T-helper 1 cell treated with Interleukin-12 subunit alpha and Interleukin-12 subunit beta and Interleukin-4 antibody, amounts not matched to agents 30 μg/mL and 1 μg/mL, for 36 hours (primary cell): ENCODE results near the gene WDR27.

Experiments
- H3K27ac Mint-ChIP-seq: one replicate; pipeline ENCODE4 v1.8.0; 2021; ENCODE audit warnings: mild to moderate bottlenecking, mixed read lengths
- H3K27me3 Mint-ChIP-seq: one replicate; pipeline ENCODE4 v1.8.0; 2021; ENCODE audit warnings: low read depth, mixed read lengths
- H3K36me3 Mint-ChIP-seq: one replicate; pipeline ENCODE4 v1.8.0; 2021; ENCODE audit warnings: low read depth, mixed read lengths
- H3K4me1 Mint-ChIP-seq: one replicate; pipeline ENCODE4 v1.8.0; 2021; ENCODE audit warnings: low read depth, mixed read lengths
- H3K4me3 Mint-ChIP-seq: one replicate; pipeline ENCODE4 v1.8.0; 2021; ENCODE audit warnings: mild to moderate bottlenecking, moderate library complexity, mixed read lengths
- H3K9me3 Mint-ChIP-seq: one replicate; pipeline ENCODE4 v1.8.0; 2021; ENCODE audit warnings: mixed read lengths

WDR27 gene

GRCh38 chr6:169590376-169590939 is 111.4 kb downstream of the WDR27 start:
- Mint-ChIP-seq H3K27ac (no peak overlapping the region), H3K4me1 (peaks cover 13% of the 10 kb centered on the region)

DNA sequence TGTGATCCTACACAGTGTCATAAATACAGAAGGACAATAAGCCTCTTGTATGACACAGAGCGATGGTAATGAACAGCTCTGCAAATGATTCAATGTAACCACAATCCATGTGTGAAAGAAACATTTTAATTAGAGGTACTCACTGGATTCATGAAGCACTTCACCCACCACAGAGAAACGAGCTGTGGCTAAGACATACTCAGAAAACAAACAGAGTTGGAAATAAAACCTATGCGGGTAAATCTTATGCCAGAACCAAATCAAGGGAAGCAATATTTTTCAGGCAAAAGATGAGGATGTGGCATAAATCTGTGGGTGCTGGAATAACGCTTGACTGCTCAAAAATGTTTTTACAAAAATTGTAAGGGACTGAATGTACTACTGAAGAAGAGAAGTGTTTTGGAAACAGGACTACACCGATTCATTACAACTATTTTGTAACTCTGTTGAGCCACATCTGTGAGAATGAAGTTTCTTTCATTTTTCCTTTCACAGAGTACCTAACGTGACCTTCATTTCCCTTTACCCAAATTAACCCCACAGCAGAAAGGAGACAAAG is 112.1 kb downstream of the WDR27 start:
- H3K4me1 Mint-ChIP-seq: peaks cover 13% of the 10 kb centered on the region
- H3K9me3 Mint-ChIP-seq: peaks cover 7% of the 10 kb centered on the region
- H3K27me3 Mint-ChIP-seq: no peaks in the 10 kb centered on the region
- H3K36me3 Mint-ChIP-seq: peaks cover 7% of the 10 kb centered on the region
- peak overlapping the region; percentile 47 for H3K4me3 Mint-ChIP-seq
- H3K27ac Mint-ChIP-seq: peak overlapping the region; percentile 57

More at GRCh38 chr6:169590376-169590939, 111.4 kb downstream of the WDR27 start:
- Mint-ChIP-seq H3K27me3 (no peaks in the 10 kb centered on the region), H3K9me3 (peaks cover 7% of the 10 kb centered on the region), H3K36me3 (peaks cover 7% of the 10 kb centered on the region), H3K4me3 (no peak overlapping the region)

GRCh38 chr6:169589293-169589692 is 112.5 kb downstream of the WDR27 start:
- peaks cover 7% of the 10 kb centered on the region for H3K36me3 Mint-ChIP-seq
- peaks cover 7% of the 10 kb centered on the region for H3K9me3 Mint-ChIP-seq
- H3K27ac Mint-ChIP-seq: peak overlapping the region; percentile 65
- peaks cover 18% of the 10 kb centered on the region for H3K4me1 Mint-ChIP-seq
- H3K27me3 Mint-ChIP-seq: no peaks in the 10 kb centered on the region
- no peak overlapping the region for H3K4me3 Mint-ChIP-seq

GRCh38 chr6:169587975-169588374 is 113.9 kb downstream of the WDR27 start:
- Mint-ChIP-seq H3K27ac (no peak overlapping the region), H3K4me3 (no peak overlapping the region)

GRCh38 chr6:169583886-169584541 is 117.8 kb downstream of the WDR27 start:
- H3K4me1 Mint-ChIP-seq: peaks cover 17% of the 10 kb centered on the region
- peaks cover 5% of the 10 kb centered on the region for H3K36me3 Mint-ChIP-seq
- no peaks in the 10 kb centered on the region for H3K27me3 Mint-ChIP-seq
- peak overlapping the region; percentile 31 for H3K4me3 Mint-ChIP-seq
- peaks cover 7% of the 10 kb centered on the region for H3K9me3 Mint-ChIP-seq
- peak overlapping the region; percentile 50 for H3K27ac Mint-ChIP-seq

More at GRCh38 chr6:169587975-169588374, 113.9 kb downstream of the WDR27 start:
- Mint-ChIP-seq H3K4me1 (peaks cover 25% of the 10 kb centered on the region), H3K9me3 (peaks cover 7% of the 10 kb centered on the region), H3K36me3 (peaks cover 7% of the 10 kb centered on the region), H3K27me3 (no peaks in the 10 kb centered on the region)

DNA sequence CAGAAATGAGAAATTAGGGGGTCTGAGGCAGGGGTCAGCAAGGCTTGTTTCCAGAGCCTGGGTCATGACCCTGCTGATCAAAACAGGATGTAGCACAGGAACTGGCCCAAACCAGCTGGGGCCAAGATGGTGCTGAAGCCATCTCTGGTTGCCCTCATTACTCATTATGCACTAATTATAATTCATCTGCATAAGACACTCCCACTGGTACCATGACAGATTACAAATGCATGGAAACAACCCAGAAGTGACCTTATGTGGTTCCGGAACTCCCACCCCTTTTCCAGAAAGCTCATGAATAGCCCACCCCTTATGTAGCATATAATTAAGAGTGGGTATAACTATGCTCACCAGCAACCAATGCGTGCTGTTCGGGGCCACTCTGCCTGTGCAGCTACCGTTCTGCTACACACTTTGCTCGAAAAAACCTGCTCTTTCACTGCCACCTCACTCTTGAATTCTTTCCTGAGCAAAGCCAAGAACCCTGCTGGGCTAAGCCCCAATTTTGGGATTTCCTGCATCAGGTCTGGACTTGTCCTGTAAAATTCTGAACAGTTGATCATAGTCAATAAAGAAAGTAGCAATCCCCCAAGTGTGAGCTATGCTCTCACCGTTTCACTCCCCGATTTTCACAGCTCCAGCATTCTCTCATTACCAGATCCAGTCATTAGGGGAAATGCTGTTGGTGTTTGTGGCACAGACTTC is 122.3 kb downstream of the WDR27 start:
- no peaks in the 10 kb centered on the region for H3K36me3 Mint-ChIP-seq
- H3K27me3 Mint-ChIP-seq: no peaks in the 10 kb centered on the region
- peaks cover 13% of the 10 kb centered on the region for H3K4me1 Mint-ChIP-seq
- H3K9me3 Mint-ChIP-seq: no peaks in the 10 kb centered on the region
- no peak overlapping the region for H3K27ac Mint-ChIP-seq
- no peak overlapping the region for H3K4me3 Mint-ChIP-seq

- H3K36me3 Mint-ChIP-seq: no peaks in the 10 kb centered on the region
- no peak overlapping the region for H3K27ac Mint-ChIP-seq
- H3K4me3 Mint-ChIP-seq: no peak overlapping the region
- no peaks in the 10 kb centered on the region for H3K27me3 Mint-ChIP-seq
- H3K4me1 Mint-ChIP-seq: peaks cover 3% of the 10 kb centered on the region
- no peaks in the 10 kb centered on the region for H3K9me3 Mint-ChIP-seq
Observed at GRCh38 chr6:169577974-169578373, 123.9 kb downstream of the WDR27 start.

DNA sequence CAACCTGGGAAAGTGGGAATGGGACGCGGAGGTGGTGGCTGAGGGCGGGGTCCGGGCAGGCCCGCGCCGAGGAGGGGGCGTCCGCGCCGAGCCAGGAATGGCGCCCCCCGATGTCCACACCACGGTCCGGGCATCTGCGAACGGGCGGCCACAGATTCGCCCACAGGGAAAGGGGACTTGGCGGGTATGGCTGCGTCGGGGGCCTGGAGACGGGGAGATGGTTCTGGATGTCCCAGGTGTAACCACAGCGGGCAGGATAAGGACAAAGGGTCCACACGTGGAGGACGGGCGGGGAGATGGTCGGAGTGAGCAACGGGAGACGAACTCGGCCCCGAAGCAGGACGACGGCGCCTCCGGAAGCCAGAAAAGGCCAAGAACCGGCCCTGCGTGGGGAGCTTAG is 124.6 kb downstream of the WDR27 start:
- H3K27me3 Mint-ChIP-seq: no peaks in the 10 kb centered on the region
- H3K36me3 Mint-ChIP-seq: no peaks in the 10 kb centered on the region
- no peaks in the 10 kb centered on the region for H3K9me3 Mint-ChIP-seq
- no peak overlapping the region for H3K4me3 Mint-ChIP-seq
- H3K27ac Mint-ChIP-seq: no peak overlapping the region
- peaks cover 3% of the 10 kb centered on the region for H3K4me1 Mint-ChIP-seq

DNA sequence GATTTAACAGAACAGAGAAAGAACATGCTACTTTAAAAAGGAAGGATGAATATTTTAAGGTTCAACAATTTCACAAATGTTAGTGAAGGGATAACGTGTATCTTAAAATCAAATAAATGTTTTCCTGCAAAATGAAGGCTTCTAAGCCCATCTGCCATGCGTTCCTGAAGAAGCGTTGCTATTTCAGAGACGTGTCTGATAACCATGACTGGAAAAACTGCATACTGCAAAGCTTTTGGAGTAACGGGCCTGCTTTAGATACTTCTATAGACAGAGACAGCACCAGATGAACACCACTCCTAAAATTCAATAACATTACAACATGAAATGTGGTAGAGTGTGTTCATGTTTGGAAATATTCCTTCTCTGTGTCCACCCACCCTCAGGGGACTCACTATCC is 126.0 kb downstream of the WDR27 start:
- no peaks in the 10 kb centered on the region for H3K27me3 Mint-ChIP-seq
- no peaks in the 10 kb centered on the region for H3K9me3 Mint-ChIP-seq
- no peaks in the 10 kb centered on the region for H3K36me3 Mint-ChIP-seq
- peaks cover 3% of the 10 kb centered on the region for H3K4me1 Mint-ChIP-seq
- H3K4me3 Mint-ChIP-seq: no peak overlapping the region
- no peak overlapping the region for H3K27ac Mint-ChIP-seq

DNA sequence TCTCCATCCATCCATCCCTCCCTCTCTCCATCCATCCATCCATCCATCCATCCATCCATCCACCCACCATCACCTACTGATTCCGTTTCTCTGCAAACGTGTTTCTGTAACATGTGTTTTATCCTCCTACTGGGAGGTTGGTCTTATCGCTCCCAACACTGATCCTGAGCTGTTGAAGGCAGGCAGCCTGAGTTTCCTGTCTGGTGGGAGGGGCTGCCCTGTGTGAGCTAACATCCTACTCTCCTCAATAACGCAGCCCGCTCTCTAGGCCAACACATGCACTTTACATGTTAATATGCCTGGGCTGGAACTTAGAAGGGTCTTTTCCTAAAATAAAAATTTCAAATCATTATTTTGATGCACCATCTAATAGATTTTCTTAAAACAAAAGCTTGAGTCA is 126.5 kb downstream of the WDR27 start:
- no peaks in the 10 kb centered on the region for H3K36me3 Mint-ChIP-seq
- H3K9me3 Mint-ChIP-seq: no peaks in the 10 kb centered on the region
- no peaks in the 10 kb centered on the region for H3K27me3 Mint-ChIP-seq
- H3K4me3 Mint-ChIP-seq: no peak overlapping the region
- H3K27ac Mint-ChIP-seq: no peak overlapping the region
- H3K4me1 Mint-ChIP-seq: peaks cover 3% of the 10 kb centered on the region

- no peaks in the 10 kb centered on the region for H3K9me3 Mint-ChIP-seq
- H3K4me3 Mint-ChIP-seq: no peak overlapping the region
- H3K27ac Mint-ChIP-seq: no peak overlapping the region
- no peaks in the 10 kb centered on the region for H3K36me3 Mint-ChIP-seq
- H3K27me3 Mint-ChIP-seq: no peaks in the 10 kb centered on the region
- no peaks in the 10 kb centered on the region for H3K4me1 Mint-ChIP-seq
Observed at GRCh38 chr6:169574420-169574819, 127.4 kb downstream of the WDR27 start.

- H3K27me3 Mint-ChIP-seq: no peaks in the 10 kb centered on the region
- H3K27ac Mint-ChIP-seq: no peak overlapping the region
- no peaks in the 10 kb centered on the region for H3K36me3 Mint-ChIP-seq
- peaks cover under 1% of the 10 kb centered on the region for H3K4me1 Mint-ChIP-seq
- no peak overlapping the region for H3K4me3 Mint-ChIP-seq
- no peaks in the 10 kb centered on the region for H3K9me3 Mint-ChIP-seq
Observed at GRCh38 chr6:169573883-169574282, 127.9 kb downstream of the WDR27 start.

DNA sequence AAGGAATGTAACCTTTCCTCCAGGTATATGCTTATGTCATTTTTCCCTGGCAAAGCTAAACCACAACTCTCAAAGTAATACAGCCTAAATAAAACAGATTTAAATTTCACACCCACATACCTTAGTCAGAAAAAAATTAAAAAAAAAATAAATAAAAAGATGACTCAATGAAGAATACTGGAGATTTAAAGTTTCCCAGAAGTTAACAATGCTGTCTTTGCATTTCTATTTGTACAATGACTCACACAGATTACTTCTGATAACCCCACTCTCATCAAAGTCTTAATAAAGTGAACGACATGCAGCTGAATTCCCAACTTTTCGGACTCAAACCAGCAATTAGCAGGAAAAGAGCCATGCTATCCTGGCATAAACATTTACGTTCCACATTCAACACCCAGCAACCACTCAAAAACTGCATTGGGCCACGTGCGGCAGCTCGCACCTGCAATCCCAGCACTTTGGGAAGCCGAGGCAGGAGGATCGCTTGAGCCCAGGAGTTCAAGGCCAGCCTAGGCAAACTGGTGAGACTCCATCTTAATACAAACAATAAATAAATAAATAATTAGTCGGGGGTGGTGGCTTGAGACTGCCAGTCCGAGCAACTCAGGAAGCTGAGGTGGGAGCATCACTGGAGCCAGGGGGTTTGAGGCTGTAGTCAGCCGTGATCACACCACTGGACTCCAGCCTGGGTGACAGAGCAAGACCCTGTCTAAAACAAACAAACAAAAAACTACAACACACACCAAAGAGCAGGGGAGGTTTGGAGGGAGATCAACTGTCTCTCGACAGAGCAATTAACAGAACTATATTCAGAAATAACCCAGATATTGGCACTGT is 130.5 kb downstream of the WDR27 start:
- H3K27ac Mint-ChIP-seq: no peak overlapping the region
- peaks cover 6% of the 10 kb centered on the region for H3K4me1 Mint-ChIP-seq
- H3K36me3 Mint-ChIP-seq: no peaks in the 10 kb centered on the region
- H3K27me3 Mint-ChIP-seq: no peaks in the 10 kb centered on the region
- no peaks in the 10 kb centered on the region for H3K9me3 Mint-ChIP-seq
- H3K4me3 Mint-ChIP-seq: no peak overlapping the region
